Measurements from ENCODE around the gene MINDY2. TPM values are rescaled to one million over a fixed set of nuclear protein-coding genes. Genes with fewer than 3 reads are reported as not detected.

Gene MINDY2
- total and polyA plus RNA-seq, 9 of the 15 experiments (the other 6 are each of a cell fraction or from before 2014, with no cell fraction given), result 2.4 to 15.3 (median 7.2) TPM

DNA sequence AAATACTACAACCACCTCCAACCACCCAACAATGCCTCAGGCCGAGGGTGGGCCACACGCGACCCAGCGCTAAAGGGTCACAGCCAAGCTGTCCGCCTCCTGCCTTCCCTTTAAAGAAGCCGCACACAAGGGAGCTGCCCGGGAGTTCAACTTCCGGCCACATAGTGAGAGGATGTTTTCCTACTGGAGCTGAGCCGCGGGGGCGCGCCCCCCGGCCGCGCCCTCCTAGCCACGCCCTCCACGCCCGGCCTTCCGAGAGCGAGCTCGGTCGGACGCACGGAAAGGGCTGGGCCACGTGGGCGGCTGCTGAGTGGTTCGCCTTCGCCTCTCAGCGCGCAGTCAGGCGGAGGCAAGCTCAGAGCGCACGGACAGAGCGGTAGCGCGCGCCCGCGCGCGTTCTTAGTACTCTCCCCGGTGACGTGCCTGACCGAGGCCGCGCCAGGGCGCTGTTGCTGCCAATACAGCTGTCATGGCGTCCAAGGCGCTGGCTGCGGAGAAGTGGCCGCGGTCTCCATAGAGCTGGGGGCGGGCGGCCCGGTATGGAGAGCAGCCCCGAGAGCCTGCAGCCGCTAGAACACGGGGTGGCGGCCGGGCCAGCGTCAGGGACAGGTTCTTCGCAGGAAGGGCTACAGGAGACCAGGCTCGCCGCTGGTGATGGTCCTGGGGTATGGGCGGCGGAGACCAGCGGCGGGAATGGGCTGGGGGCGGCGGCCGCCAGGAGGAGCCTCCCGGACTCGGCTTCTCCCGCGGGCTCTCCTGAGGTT lies at the start of gene MINDY2 (continued):
- peak; percentile 43; the same call in 1 of the 2 replicates for TF ChIP-seq ZBTB17 (CRISPR knock-in tag; IDR thresholded peaks at IDR 0.05)

DNA sequence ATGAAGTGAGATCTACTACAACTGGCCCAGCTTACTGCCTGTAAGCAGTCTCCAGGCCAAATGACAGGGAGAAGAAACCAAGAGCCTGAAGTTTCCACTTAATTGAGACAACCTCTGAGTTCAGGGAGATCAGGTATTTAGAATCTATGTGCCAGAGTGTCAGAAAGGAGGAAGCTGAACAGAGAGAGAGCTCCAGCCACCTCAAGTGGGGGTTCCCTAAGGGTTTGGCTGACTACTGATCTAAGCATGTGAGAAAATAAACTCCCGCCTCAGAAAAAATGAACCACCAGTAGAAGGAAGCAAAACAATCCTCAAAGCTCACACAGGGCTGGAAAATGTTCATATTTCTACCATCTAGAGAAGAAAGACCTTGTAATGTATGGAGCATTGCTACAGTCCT lies 46.6 kb upstream of the MINDY2 start:
- no peak overlapping the region for H3K4me2 ChIP-seq (ENCODE audit: insufficient read depth, low read length)
- intact Hi-C loops (cut with micrococcal nuclease), result no loop called here
- H3K27ac ChIP-seq (ENCODE audit: extremely low read depth, low read depth, low read length), result peak overlapping the region; percentile 9; the same call in 1 of the 3 replicates
- no TSS peak for BruUV-seq (replicated peaks)
- H2AFZ ChIP-seq (ENCODE audit: low read depth, low read length), result no peak overlapping the region
- H3K27me3 ChIP-seq (ENCODE audit: control insufficient read depth in 2 of 2, insufficient read depth in 2 of 2, low read length in 2 of 2), result no peaks in the 10 kb centered on the region
- CTCF ChIA-PET (ENCODE audit: low intra/inter-chr PET ratio), result no interaction called here
- no peaks in the 10 kb centered on the region; the same call in 1 of the 2 replicates for H4K20me1 ChIP-seq (replicated peaks; ENCODE audit: control insufficient read depth, insufficient read depth, low read length)
- H3K9me3 ChIP-seq (replicated peaks; ENCODE audit: control insufficient read depth, insufficient read depth, low read depth, low read length), result no peaks in the 10 kb centered on the region
- DNase-seq (ENCODE audit: extremely low read depth in 1 of 4, low spot score in 3 of 4) (no peak), FAIRE-seq (peak; percentile 15), ATAC-seq (peak; percentile 68)
- peaks cover 6% of the 10 kb centered on the region; the same call in 1 of the 3 replicates for H3K36me3 ChIP-seq (ENCODE audit: control insufficient read depth, insufficient read depth, low read length)
- POLR2A ChIA-PET, result interaction anchor here (0.8 to 2.0 kb wide), 5 partner anchors 11 to 156 kb away, joined by 3 to 7 read pairs (median 4); no protein-coding TSS in a partner anchor
- H3K4me1 ChIP-seq (replicated peaks in 1 of 2; ENCODE audit: control insufficient read depth in 2 of 2, insufficient read depth in 2 of 2, low read length in 2 of 2), result peaks cover 3 to 7% of the 10 kb centered on the region in 2 experiments; a peak in 2 of 5 replicates
- no peaks in the 10 kb centered on the region for H3K9me1 ChIP-seq (ENCODE audit: control insufficient read depth, insufficient read depth, low read length)
- H3K4me3 ChIP-seq, result no peak overlapping the region
- in situ Hi-C loops (cut with MboI), result no loop called here
- 55% methylated on average over 1 of the region's 1 CpG for WGBS (ENCODE audit: insufficient coverage, low coverage, missing lambda C conversion rate)
- no peak for TF ChIP-seq THRAP3 (IDR thresholded peaks at IDR 0.05; ENCODE audit: borderline replicate concordance)
- TF ChIP-seq ZNF41 (CRISPR knock-in tag; conservative IDR thresholded peaks at IDR 0.05), result no peak
- TF ChIP-seq SMAD1 (IDR thresholded peaks at IDR 0.05; ENCODE audit: low read depth, low read length, partially characterized antibody), result no peak
- no peak for TF ChIP-seq TGIF2 (CRISPR knock-in tag; IDR thresholded peaks at IDR 0.05)
- TF ChIP-seq GTF2E2 (tag; IDR thresholded peaks at IDR 0.05), result no peak
- no peak for TF ChIP-seq PTBP1 (IDR thresholded peaks at IDR 0.05; ENCODE audit: low read depth, low read length)
- TF ChIP-seq NFRKB (IDR thresholded peaks at IDR 0.05; ENCODE audit: low read depth), result no peak
- no peak for TF ChIP-seq ZFP36 (IDR thresholded peaks at IDR 0.05; ENCODE audit: low read depth, low read length, partially characterized antibody)
- no peak for TF ChIP-seq ARHGAP35 (IDR thresholded peaks at IDR 0.05; ENCODE audit: partially characterized antibody)
- TF ChIP-seq, protein P1, sequence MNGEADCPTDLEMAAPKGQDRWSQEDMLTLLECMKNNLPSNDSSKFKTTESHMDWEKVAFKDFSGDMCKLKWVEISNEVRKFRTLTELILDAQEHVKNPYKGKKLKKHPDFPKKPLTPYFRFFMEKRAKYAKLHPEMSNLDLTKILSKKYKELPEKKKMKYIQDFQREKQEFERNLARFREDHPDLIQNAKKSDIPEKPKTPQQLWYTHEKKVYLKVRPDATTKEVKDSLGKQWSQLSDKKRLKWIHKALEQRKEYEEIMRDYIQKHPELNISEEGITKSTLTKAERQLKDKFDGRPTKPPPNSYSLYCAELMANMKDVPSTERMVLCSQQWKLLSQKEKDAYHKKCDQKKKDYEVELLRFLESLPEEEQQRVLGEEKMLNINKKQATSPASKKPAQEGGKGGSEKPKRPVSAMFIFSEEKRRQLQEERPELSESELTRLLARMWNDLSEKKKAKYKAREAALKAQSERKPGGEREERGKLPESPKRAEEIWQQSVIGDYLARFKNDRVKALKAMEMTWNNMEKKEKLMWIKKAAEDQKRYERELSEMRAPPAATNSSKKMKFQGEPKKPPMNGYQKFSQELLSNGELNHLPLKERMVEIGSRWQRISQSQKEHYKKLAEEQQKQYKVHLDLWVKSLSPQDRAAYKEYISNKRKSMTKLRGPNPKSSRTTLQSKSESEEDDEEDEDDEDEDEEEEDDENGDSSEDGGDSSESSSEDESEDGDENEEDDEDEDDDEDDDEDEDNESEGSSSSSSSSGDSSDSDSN (IDR thresholded peaks at IDR 0.05; ENCODE audit: borderline replicate concordance in 1 of 2, low read depth in 2 of 2, low read length in 2 of 2), result no peak
- no peak for TF ChIP-seq ARID1B (IDR thresholded peaks at IDR 0.05)
- TF ChIP-seq ZNF121 (CRISPR knock-in tag; conservative IDR thresholded peaks at IDR 0.05), result no peak
- no peak for TF ChIP-seq CREB1 (IDR thresholded peaks at IDR 0.05)
- TF ChIP-seq CREB1 (CRISPR knock-in tag; IDR thresholded peaks at IDR 0.05), result no peak
- TF ChIP-seq, protein P2, sequence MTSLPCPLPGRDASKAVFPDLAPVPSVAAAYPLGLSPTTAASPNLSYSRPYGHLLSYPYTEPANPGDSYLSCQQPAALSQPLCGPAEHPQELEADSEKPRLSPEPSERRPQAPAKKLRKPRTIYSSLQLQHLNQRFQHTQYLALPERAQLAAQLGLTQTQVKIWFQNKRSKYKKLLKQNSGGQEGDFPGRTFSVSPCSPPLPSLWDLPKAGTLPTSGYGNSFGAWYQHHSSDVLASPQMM (CRISPR knock-in tag; IDR thresholded peaks at IDR 0.05), result no peak
- TF ChIP-seq, protein P3, sequence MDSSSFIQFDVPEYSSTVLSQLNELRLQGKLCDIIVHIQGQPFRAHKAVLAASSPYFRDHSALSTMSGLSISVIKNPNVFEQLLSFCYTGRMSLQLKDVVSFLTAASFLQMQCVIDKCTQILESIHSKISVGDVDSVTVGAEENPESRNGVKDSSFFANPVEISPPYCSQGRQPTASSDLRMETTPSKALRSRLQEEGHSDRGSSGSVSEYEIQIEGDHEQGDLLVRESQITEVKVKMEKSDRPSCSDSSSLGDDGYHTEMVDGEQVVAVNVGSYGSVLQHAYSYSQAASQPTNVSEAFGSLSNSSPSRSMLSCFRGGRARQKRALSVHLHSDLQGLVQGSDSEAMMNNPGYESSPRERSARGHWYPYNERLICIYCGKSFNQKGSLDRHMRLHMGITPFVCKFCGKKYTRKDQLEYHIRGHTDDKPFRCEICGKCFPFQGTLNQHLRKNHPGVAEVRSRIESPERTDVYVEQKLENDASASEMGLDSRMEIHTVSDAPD (CRISPR knock-in tag; IDR thresholded peaks at IDR 0.05), result no peak
- TF ChIP-seq EZH2 (IDR thresholded peaks at IDR 0.05; ENCODE audit: borderline replicate concordance, low read depth, low read length), result no peak
- peaks cover 97% of the 10 kb centered on the region for H3K79me2 ChIP-seq (ENCODE audit: control insufficient read depth, insufficient read depth, low read length)
- no peak overlapping the region for H3K9ac ChIP-seq (ENCODE audit: insufficient read depth in 1 of 2, low read depth in 2 of 2, low read length in 2 of 2)

Measured in K562 (cell line).